Measurements from ENCODE around the gene ZNF438.

DNA sequence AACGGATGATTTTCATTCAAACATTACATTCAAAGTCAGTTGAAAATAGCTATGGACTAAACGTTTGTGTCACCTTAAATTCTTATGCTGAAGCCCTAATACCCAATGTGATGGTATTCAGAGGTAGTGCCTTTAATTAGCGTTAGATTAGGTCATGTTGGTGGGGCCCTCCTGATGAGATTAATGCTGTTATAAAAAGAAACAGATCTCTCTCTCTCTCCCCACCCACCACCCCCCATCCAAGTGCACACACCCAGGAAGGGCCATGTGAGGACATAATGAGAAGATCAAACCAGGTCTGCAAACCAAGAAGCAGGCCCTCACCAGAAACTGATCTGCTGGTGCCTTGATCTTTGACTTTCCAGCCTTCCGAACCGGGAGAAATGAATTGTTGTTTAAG lies 44.2 kb downstream of the ZNF438 start:
- TF ChIP-seq, protein P1, sequence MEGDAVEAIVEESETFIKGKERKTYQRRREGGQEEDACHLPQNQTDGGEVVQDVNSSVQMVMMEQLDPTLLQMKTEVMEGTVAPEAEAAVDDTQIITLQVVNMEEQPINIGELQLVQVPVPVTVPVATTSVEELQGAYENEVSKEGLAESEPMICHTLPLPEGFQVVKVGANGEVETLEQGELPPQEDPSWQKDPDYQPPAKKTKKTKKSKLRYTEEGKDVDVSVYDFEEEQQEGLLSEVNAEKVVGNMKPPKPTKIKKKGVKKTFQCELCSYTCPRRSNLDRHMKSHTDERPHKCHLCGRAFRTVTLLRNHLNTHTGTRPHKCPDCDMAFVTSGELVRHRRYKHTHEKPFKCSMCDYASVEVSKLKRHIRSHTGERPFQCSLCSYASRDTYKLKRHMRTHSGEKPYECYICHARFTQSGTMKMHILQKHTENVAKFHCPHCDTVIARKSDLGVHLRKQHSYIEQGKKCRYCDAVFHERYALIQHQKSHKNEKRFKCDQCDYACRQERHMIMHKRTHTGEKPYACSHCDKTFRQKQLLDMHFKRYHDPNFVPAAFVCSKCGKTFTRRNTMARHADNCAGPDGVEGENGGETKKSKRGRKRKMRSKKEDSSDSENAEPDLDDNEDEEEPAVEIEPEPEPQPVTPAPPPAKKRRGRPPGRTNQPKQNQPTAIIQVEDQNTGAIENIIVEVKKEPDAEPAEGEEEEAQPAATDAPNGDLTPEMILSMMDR (IDR thresholded peaks at IDR 0.05): no peak
- no peak for TF ChIP-seq POLR2A (IDR thresholded peaks at IDR 0.05)
